Esophagus (tissue), 2 donors: ENCODE results near the gene SPDYA. TPM values are rescaled to one million over a fixed set of nuclear protein-coding genes. Genes with fewer than 3 reads are reported as not detected.
"Not testable (repeated sequence)": the region's sequence is repeated elsewhere in the genome, so short reads cannot be mapped to it uniquely, and the experiment has no call there.

Experiments used
- H3K27ac ChIP-seq, 2 donors: one replicate each; pipeline ENCODE4 v1.5.1; 2013; ENCODE audit warnings: low read depth in 2 of 2, mild to moderate bottlenecking in 2 of 2, inconsistent platforms in 1 of 2, low read length in 1 of 2, moderate library complexity in 1 of 2
- H3K27me3 ChIP-seq, 2 donors: one replicate each; pipeline ENCODE4 v1.6.1; 2013; ENCODE audit warnings: low read length in 2 of 2, control low read depth in 1 of 2, mild to moderate bottlenecking in 1 of 2; ENCODE audit not compliant: insufficient read depth in 2 of 2, control insufficient read depth in 1 of 2
- H3K36me3 ChIP-seq, 2 donors: one replicate each; pipeline ENCODE4 v1.6.1; 2013; ENCODE audit warnings: low read length in 1 of 2; ENCODE audit not compliant: control insufficient read depth in 2 of 2, insufficient read depth in 2 of 2
- H3K4me1 ChIP-seq, 2 donors: one replicate each; pipeline ENCODE4 v1.6.1; 2013; ENCODE audit warnings: low read length in 1 of 2; ENCODE audit not compliant: control insufficient read depth in 2 of 2, insufficient read depth in 2 of 2
- H3K4me3 ChIP-seq, 2 donors: one replicate each; pipeline ENCODE4 v1.5.1; 2013; ENCODE audit warnings: low read length in 2 of 2, mild to moderate bottlenecking in 2 of 2, low read depth in 1 of 2, moderate library complexity in 1 of 2
- H3K9me3 ChIP-seq, 2 donors: one replicate each; pipeline ENCODE4 v1.6.1; 2013; ENCODE audit warnings: mild to moderate bottlenecking in 2 of 2, low read depth in 1 of 2, low read length in 1 of 2, moderate library complexity in 1 of 2; ENCODE audit not compliant: control insufficient read depth in 2 of 2, insufficient read depth in 1 of 2
- WGBS, 2 donors: extraction: QIAGEN DNeasy Blood & Tissue Kit; methylation state at CpG; one replicate each; pipeline ENCODE4 v1.1.7; 2013; 5-methylcytosine and 5-hydroxymethylcytosine counted together
- polyA plus RNA-seq, 2 donors: library from polyadenylated mRNA; stranded (reverse); fragments of 200-250 nt; gene quantifications; one replicate each; pipeline ENCODE4 v1.2.3, GENCODE V29; 2013
- donor health status: healthy with polysubstance abuse.
- donor health status: Bipolar disorder and iron deficiency.

Gene SPDYA
- polyA plus RNA-seq, 2 donors, result 0.40 to 0.84 TPM

- Histone ChIP-seq H3K9me3 (no peaks in the 10 kb centered on the region), H3K27me3 (no peaks in the 10 kb centered on the region), H3K27ac (no peak overlapping the region), H3K36me3 (peaks cover 3% of the 10 kb centered on the region in 2 donors), H3K4me1 (no peaks in the 10 kb centered on the region), H3K4me3 (no peak overlapping the region)
- 83 to 90% methylated on average over 5 of the region's 5 CpGs for WGBS, 2 donors
Measured at GRCh38 chr2:28778392-28778791, 32.2 kb upstream of the SPDYA start.

DNA sequence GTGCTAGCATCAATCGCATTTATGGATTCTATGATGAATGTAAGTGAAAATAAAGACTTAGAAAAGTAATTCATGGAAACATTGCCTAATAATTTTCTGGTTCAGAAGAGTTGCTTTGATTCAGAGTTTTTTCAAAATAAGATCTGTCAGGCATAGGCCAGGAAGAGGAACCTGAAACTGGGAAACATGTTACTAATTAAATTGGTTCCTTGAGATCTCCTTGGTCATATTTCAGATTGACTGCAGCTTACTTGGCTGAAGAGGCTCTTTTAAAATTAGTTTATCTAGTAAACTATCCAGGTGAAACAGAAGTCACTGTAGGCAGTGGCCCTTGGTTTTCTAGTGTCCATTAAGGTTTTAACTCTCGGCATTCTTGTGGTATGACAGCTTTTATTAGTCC is 31.6 kb upstream of the SPDYA start:
- Histone ChIP-seq H3K27ac (no peak overlapping the region), H3K4me3 (no peak overlapping the region), H3K9me3 (no peaks in the 10 kb centered on the region), H3K27me3 (no peaks in the 10 kb centered on the region), H3K36me3 (peaks cover 3% of the 10 kb centered on the region in 2 donors), H3K4me1 (no peaks in the 10 kb centered on the region)
- 92 to 94% methylated on average over 2 of the region's 2 CpGs for WGBS, 2 donors

GRCh38 chr2:28780496-28780895 is 30.1 kb upstream of the SPDYA start:
- Histone ChIP-seq H3K4me3 (no peak overlapping the region), H3K27me3 (no peaks in the 10 kb centered on the region), H3K9me3 (no peaks in the 10 kb centered on the region), H3K36me3 (peaks cover 3 to 5% of the 10 kb centered on the region in 2 donors), H3K27ac (no peak overlapping the region), H3K4me1 (no peaks in the 10 kb centered on the region)
- WGBS, 2 donors, result 61 to 69% methylated on average over 2 of the region's 2 CpGs

DNA sequence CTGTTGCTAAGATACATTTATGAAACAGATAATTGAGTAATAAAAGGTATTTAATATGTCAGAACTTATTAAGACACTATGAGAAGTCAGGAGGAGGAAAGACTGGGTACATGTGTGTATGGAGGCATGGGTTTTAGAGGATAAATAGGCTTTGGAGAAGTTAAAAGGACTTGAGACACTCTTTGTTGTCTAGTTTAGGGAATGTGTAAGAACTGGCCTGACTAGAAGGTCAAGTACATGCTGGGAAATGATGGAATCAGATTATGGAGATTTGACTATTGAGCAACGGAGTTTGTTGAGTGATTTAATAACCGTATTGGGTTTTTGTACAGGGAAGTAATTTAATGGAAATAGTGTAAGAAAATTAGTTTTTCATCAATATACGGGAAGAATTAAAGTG is 28.2 kb upstream of the SPDYA start:
- WGBS, 2 donors, result 56 to 61% methylated on average over 3 of the region's 3 CpGs
- Histone ChIP-seq H3K27me3 (no peaks in the 10 kb centered on the region), H3K36me3 (peaks cover 3 to 8% of the 10 kb centered on the region in 2 donors), H3K4me3 (no peak overlapping the region), H3K9me3 (no peaks in the 10 kb centered on the region), H3K4me1 (no peaks in the 10 kb centered on the region), H3K27ac (no peak overlapping the region)

GRCh38 chr2:28784570-28784969 is 26.1 kb upstream of the SPDYA start:
- not testable (repeated sequence) for H3K4me3 ChIP-seq, H3K9me3 ChIP-seq, H3K36me3 ChIP-seq, H3K4me1 ChIP-seq, H3K27me3 ChIP-seq
- WGBS, 2 donors, result 85 to 87% methylated on average over 7 of the region's 7 CpGs
- peak overlapping the region in 1 of 2 donors; percentile 49 for H3K27ac ChIP-seq

- no peak overlapping the region for H3K27ac ChIP-seq
- no peaks in the 10 kb centered on the region for H3K27me3 ChIP-seq
- 75 to 80% methylated on average over 4 of the region's 4 CpGs for WGBS, 2 donors
- peaks cover 0 to 5% of the 10 kb centered on the region in 2 donors for H3K36me3 ChIP-seq
- H3K9me3 ChIP-seq, result no peaks in the 10 kb centered on the region
- no peaks in the 10 kb centered on the region for H3K4me1 ChIP-seq
- H3K4me3 ChIP-seq, result no peak overlapping the region
Measured at GRCh38 chr2:28796620-28797019, 14.0 kb upstream of the SPDYA start.

DNA sequence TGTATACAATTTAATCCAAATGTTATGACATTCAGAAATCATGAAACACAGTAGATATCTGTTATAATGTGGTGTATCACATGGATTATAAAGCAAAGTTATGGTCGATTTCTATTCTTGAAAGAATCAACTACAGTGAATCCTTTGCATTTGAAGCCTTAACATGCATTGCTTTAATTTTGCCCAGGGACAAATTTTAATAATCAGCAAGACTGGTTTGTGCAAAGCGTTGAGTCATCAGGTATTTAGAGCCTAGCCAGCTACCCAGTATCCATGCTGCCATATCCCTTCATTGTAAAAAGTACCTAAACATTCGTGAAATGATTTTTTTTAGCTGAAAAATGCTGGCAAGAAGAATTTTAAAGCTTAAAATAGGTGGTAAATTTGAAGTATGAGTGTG is 8.9 kb upstream of the SPDYA start:
- peaks cover 0 to 3% of the 10 kb centered on the region in 2 donors for H3K36me3 ChIP-seq
- 50 to 78% methylated on average over 3 of the region's 3 CpGs for whole genome bisulfite sequencing, 2 donors
- no peak overlapping the region for H3K4me3 ChIP-seq
- H3K27ac ChIP-seq, result no peak overlapping the region
- H3K4me1 ChIP-seq, result no peaks in the 10 kb centered on the region
- no peaks in the 10 kb centered on the region for H3K9me3 ChIP-seq
- H3K27me3 ChIP-seq, result no peaks in the 10 kb centered on the region

DNA sequence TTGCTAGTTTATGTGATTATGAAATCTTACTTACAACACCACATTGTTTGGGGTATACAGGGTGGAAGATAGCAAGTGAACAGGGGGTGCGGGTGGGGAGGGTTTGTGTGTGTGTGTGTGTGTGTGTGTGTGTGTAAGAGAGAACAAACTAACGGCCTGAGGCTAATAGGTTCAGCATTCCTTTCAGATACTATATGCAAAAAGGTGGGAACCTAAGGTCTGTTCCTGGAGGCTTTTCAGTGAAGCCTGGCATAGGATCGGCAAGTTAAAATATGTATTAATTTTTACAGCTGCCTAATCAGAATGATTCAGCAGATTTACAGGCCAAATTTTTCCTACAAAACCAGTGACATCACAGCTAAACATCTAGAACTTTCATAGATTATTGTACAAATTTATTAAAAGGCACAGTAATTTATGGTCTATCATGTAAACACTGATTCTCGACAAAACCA is 7.6 kb upstream of the SPDYA start:
- H3K27ac ChIP-seq, result no peak overlapping the region
- WGBS, 2 donors, result 36 to 55% methylated on average over 4 of the region's 4 CpGs
- H3K4me1 ChIP-seq, result no peaks in the 10 kb centered on the region
- H3K4me3 ChIP-seq, result no peak overlapping the region
- H3K36me3 ChIP-seq, result peaks cover 0 to 3% of the 10 kb centered on the region in 2 donors
- no peaks in the 10 kb centered on the region for H3K27me3 ChIP-seq
- no peaks in the 10 kb centered on the region for H3K9me3 ChIP-seq

DNA sequence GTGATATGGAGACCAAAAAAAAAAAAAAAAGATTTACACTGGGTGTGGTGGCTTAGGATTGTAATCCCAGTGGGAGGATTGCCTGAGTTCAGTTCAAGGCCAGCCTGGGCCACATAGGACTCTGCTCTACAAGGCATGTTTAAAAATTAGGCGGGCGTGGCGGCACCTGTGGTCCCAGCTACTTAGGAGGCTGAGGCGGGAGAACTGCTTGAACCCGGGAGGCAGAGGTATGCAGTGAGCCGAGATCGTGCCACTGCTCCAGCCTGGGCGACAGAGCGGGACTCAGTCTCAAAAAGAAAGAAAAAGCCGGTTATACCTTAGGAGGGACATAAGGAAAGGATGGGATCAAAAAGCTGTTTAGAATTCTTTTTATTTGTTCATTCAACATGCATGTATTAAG is 707 bp upstream of the SPDYA start:
- peaks cover 0 to 3% of the 10 kb centered on the region in 2 donors for H3K36me3 ChIP-seq
- peaks cover 4 to 6% of the 10 kb centered on the region in 2 donors for H3K4me1 ChIP-seq
- no peaks in the 10 kb centered on the region for H3K9me3 ChIP-seq
- H3K27ac ChIP-seq, result no peak overlapping the region
- 69 to 75% methylated on average over 10 of the region's 10 CpGs for WGBS, 2 donors
- peak overlapping the region in 1 of 2 donors; percentile 42 for H3K4me3 ChIP-seq
- no peaks in the 10 kb centered on the region for H3K27me3 ChIP-seq

DNA sequence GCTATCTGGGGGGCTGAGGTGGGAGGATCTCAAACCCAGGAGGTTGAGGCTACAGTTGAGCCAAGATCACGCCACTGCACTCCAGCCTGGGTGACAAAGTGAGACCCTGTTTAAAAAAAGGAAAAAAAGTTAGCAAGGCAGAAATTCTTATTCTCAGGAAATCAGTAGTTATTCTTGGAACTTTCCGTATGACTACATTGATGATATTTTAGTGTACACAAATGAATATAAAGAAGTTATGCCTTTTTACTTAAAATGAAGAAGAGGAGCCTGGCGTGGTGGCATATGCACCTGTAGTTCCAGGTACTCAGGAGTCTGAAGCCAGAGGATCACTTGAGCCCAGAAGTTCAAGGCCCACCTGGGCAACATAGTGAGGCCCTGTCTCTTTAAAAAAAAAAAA is 7.4 kb downstream of the SPDYA start:
- Histone ChIP-seq H3K27ac (no peak overlapping the region), H3K36me3 (no peaks in the 10 kb centered on the region), H3K4me1 (no peaks in the 10 kb centered on the region), H3K4me3 (no peak overlapping the region), H3K9me3 (no peaks in the 10 kb centered on the region), H3K27me3 (no peaks in the 10 kb centered on the region)
- WGBS, 2 donors, result 85 to 88% methylated on average over 3 of the region's 3 CpGs
